ENCODE results near the gene SPATA2L. TPM values are rescaled to one million over a fixed set of nuclear protein-coding genes. Genes with fewer than 3 reads are reported as not detected.
"Not testable (repeated sequence)": the region's sequence is repeated elsewhere in the genome, so short reads cannot be mapped to it uniquely, and the experiment has no call there.

SPATA2L gene
- total RNA-seq, 2 donors from 2014 or later, result 19.0 to 24.1 TPM

DNA sequence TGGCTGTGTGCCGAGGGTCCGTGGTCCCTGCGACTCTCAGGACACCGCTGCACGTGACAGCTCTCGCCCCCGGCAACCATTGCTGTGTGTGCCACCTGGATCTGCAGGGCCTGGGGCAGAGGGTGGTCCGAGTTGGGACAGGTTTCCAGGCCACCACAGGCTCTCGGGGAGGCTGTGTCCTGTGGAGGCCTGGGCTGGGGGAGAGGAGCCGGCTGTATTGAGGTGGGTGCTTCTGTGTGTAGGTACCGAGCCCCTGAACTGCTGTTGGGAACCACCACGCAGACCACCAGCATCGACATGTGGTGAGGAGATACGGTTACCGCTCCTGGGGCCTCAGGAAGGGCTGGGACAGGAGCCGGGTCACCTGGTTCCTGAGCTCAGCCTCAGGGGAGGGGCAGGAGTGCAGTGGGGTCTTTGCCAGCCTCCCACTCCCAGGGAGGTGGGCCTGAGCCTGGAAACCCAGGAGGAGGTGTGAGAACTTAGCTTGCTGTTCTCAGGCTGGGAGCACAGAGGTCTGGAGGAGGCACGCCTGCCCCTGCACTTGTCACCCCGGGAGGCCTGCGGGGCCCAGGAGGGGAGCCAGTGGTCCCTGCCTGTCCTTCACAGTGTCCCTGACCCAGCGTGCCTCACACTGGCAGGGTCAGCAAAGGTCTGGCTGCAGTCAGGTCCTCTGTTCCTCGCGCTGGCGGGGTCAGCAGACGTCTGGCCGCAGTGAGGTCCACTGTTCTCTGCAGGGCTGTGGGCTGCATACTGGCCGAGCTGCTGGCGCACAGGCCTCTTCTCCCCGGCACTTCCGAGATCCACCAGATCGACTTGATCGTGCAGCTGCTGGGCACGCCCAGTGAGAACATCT, 7.3 kb downstream of the SPATA2L start:
- Histone ChIP-seq H3K27me3 (replicated peaks; ENCODE audit: insufficient read depth) (no peaks in the 10 kb centered on the region), H3K36me3 (peaks cover 14% of the 10 kb centered on the region), H3K9me3 (no peaks in the 10 kb centered on the region), H3K4me3 (no peak overlapping the region), H3K4me1 (ENCODE audit: control insufficient read depth in 1 of 2, low read depth in 2 of 2) (no peaks in the 10 kb centered on the region), H3K27ac (no peak overlapping the region)
- DNase-seq (ENCODE audit: low spot score) (no peak), ATAC-seq (ENCODE audit: insufficient number of reproducible peaks, low FRiP score, low read depth) (no peak)
- TF ChIP-seq, protein P1, sequence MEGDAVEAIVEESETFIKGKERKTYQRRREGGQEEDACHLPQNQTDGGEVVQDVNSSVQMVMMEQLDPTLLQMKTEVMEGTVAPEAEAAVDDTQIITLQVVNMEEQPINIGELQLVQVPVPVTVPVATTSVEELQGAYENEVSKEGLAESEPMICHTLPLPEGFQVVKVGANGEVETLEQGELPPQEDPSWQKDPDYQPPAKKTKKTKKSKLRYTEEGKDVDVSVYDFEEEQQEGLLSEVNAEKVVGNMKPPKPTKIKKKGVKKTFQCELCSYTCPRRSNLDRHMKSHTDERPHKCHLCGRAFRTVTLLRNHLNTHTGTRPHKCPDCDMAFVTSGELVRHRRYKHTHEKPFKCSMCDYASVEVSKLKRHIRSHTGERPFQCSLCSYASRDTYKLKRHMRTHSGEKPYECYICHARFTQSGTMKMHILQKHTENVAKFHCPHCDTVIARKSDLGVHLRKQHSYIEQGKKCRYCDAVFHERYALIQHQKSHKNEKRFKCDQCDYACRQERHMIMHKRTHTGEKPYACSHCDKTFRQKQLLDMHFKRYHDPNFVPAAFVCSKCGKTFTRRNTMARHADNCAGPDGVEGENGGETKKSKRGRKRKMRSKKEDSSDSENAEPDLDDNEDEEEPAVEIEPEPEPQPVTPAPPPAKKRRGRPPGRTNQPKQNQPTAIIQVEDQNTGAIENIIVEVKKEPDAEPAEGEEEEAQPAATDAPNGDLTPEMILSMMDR (IDR thresholded peaks at IDR 0.05), result no peak

GRCh38 chr16:89693289-89693731, 8.2 kb downstream of the SPATA2L start:
- Histone ChIP-seq H3K36me3 (peaks cover 14% of the 10 kb centered on the region), H3K9me3 (no peaks in the 10 kb centered on the region), H3K4me1 (ENCODE audit: control insufficient read depth in 1 of 2, low read depth in 2 of 2) (no peaks in the 10 kb centered on the region), H3K27ac (no peak overlapping the region), H3K27me3 (replicated peaks; ENCODE audit: insufficient read depth) (no peaks in the 10 kb centered on the region), H3K4me3 (no peak overlapping the region)
- TF ChIP-seq, protein P1 (IDR thresholded peaks at IDR 0.05), result no peak
- ATAC-seq (ENCODE audit: insufficient number of reproducible peaks, low FRiP score, low read depth) (no peak), DNase-seq (ENCODE audit: low spot score) (no peak)

DNA sequence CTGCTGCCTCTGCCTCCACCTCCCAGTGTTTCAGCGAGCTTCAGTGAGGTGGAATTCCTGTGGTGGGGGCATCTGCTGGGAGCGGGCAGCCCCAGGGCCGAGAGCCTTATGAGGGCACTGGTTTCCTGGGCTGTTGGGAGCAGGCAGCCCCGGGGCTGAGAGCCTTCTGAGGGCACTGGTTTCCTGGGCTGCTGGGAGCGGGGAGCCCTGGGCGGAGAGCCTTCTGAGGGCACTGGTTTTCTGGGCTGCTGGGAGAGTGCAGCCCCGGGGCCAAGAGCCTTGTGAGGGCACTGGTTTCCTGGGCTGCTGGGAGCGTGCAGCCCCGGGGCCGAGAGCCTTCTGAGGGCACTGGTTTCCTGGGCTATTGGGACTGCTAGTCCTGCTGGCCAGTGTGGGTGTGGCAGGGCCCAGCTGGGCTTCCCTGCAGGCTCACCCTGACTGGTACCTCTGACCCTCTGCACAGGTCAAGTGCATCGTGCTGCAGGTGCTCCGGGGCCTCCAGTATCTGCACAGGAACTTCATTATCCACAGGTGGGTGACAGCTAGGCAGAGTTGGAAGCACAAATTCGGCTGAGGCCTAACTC, 9.4 kb downstream of the SPATA2L start:
- Histone ChIP-seq H3K9me3 (no peaks in the 10 kb centered on the region), H3K4me3 (no peak overlapping the region), H3K27me3 (replicated peaks; ENCODE audit: insufficient read depth) (no peaks in the 10 kb centered on the region), H3K27ac (no peak overlapping the region), H3K4me1 (ENCODE audit: control insufficient read depth in 1 of 2, low read depth in 2 of 2) (peaks cover 5 to 6% of the 10 kb centered on the region in 2 donors), H3K36me3 (peaks cover 14% of the 10 kb centered on the region)
- DNase-seq (ENCODE audit: low spot score) (no peak), ATAC-seq (ENCODE audit: insufficient number of reproducible peaks, low FRiP score, low read depth) (no peak)
- TF ChIP-seq, protein P1 (IDR thresholded peaks at IDR 0.05), result no peak

GRCh38 chr16:89691231-89691985, 10.1 kb downstream of the SPATA2L start:
- TF ChIP-seq, protein P1 (IDR thresholded peaks at IDR 0.05), result no peak
- no peak overlapping the region for H3K4me3 ChIP-seq
- H3K4me1 ChIP-seq (ENCODE audit: control insufficient read depth in 1 of 2, low read depth in 2 of 2), result peaks cover 5 to 8% of the 10 kb centered on the region in 2 donors
- DNase-seq (ENCODE audit: low spot score) (no peak), ATAC-seq (ENCODE audit: insufficient number of reproducible peaks, low FRiP score, low read depth) (no peak)
- no peaks in the 10 kb centered on the region for H3K27me3 ChIP-seq (replicated peaks; ENCODE audit: insufficient read depth)
- peaks cover 14% of the 10 kb centered on the region for H3K36me3 ChIP-seq
- H3K9me3 ChIP-seq, result no peaks in the 10 kb centered on the region
- H3K27ac ChIP-seq, result no peak overlapping the region

GRCh38 chr16:89690392-89690901, 11.1 kb downstream of the SPATA2L start:
- TF ChIP-seq, protein P1 (IDR thresholded peaks at IDR 0.05), result no peak
- H3K36me3 ChIP-seq, result peaks cover 14% of the 10 kb centered on the region
- no peak for ATAC-seq (ENCODE audit: insufficient number of reproducible peaks, low FRiP score, low read depth)
- no peak for DNase-seq (ENCODE audit: low spot score)
- no peaks in the 10 kb centered on the region for H3K9me3 ChIP-seq
- no peak overlapping the region for H3K27ac ChIP-seq
- H3K4me3 ChIP-seq, result no peak overlapping the region
- no peaks in the 10 kb centered on the region for H3K27me3 ChIP-seq (replicated peaks; ENCODE audit: insufficient read depth)
- peaks cover 5 to 8% of the 10 kb centered on the region in 2 donors for H3K4me1 ChIP-seq (ENCODE audit: control insufficient read depth in 1 of 2, low read depth in 2 of 2)

DNA sequence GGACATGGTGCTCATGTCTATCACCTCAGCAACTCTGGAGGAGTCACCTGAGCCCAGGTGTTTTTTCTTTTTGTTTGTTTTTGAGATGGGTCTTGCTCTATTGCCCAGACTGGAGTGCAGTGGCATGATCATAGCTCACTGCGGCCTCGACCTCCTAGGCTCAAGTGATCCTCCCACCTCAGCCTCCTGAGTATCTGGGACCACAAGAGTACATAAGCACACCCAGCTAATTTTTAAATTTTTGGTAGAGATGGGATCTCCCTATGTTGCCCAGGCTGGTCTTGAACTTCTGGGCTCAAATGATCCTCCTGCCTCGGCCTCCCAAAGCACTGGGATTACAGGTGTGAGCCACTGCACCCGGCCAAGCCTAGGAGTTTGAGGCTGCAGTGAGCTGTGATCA, 11.9 kb downstream of the SPATA2L start:
- ATAC-seq (ENCODE audit: insufficient number of reproducible peaks, low FRiP score, low read depth); H3K4me1 ChIP-seq (ENCODE audit: control insufficient read depth in 1 of 2, low read depth in 2 of 2); DNase-seq (ENCODE audit: low spot score); H3K27ac ChIP-seq; H3K4me3 ChIP-seq; H3K9me3 ChIP-seq; H3K27me3 ChIP-seq (replicated peaks; ENCODE audit: insufficient read depth): not testable (repeated sequence)
- peaks cover 14% of the 10 kb centered on the region for H3K36me3 ChIP-seq
